ENCODE data around the gene MVP.

MVP gene

DNA sequence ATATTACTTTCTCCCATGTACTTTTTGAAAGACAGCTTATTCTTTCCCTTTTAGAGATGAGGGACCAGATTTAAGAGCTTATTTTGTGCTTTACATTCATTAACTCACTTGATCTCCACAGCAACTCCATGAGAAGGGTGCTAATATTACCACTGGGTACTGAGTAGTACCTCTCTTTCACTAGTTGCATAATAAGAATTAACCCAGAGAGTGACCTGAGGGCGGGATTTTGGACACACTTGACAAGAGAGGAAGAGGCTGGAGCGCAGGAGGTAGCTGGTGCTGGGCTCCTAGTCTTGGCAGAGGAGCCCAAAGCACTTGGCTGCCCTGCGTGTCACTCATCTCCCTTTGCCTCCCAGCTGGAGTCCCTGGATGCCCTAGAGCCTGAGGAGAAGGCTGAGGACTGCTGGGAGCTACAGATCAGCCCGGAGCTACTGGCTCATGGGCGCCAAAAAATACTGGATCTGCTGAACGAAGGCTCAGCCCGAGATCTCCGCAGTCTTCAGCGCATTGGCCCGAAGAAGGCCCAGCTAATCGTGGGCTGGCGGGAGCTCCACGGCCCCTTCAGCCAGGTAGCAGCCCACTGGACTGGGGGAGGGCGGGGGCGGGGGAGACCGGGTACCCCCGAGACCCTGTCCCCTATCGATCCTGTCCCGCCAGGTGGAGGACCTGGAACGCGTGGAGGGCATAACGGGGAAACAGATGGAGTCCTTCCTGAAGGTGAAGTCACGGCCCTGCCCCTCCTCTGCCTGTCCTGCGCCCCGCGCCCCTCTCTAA lies 15.6 kb upstream of the MVP start:
- DNase-seq (ENCODE audit: low read depth): no peak

GRCh38 chr16:29805232-29806098 lies 14.8 kb upstream of the MVP start:
- DNase-seq (ENCODE audit: low read depth): peak; percentile 96

DNA sequence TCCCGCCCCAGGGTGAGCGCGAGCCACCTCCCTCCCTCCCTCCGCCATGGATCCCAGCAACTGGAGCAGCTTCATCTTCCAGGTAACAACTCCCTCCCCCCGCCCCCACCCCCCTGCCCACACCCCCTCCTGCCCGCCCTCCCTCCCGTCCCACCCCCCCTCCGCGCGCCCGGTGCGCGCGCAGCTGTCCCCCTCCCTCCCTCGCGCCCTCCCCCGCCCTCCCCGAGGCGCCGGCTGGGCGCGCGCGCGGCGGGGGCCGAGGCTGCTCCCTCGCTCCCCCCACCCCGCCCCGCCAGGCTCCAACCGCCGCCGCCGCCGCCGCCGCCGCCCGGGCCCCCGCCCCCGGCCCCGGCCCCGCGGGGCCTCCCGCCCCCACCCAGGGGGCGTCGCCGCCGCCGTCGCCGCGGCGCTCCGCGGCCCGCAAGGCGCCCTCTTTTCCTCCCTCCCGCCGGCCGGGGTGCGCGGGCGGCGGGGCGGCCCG lies 14.1 kb upstream of the MVP start, which contains the start of gene MAZ:
MAZ (plus strand) TSS at position 431 of the 481 bp plus-strand sequence. CDS start 173 bp downstream, outside the sequence.
- peak; percentile 71 for DNase-seq (ENCODE audit: low read depth)

- peak; percentile 59 for DNase-seq (ENCODE audit: low read depth)
Observed at GRCh38 chr16:29806641-29807425, 13.4 kb upstream of the MVP start.

DNA sequence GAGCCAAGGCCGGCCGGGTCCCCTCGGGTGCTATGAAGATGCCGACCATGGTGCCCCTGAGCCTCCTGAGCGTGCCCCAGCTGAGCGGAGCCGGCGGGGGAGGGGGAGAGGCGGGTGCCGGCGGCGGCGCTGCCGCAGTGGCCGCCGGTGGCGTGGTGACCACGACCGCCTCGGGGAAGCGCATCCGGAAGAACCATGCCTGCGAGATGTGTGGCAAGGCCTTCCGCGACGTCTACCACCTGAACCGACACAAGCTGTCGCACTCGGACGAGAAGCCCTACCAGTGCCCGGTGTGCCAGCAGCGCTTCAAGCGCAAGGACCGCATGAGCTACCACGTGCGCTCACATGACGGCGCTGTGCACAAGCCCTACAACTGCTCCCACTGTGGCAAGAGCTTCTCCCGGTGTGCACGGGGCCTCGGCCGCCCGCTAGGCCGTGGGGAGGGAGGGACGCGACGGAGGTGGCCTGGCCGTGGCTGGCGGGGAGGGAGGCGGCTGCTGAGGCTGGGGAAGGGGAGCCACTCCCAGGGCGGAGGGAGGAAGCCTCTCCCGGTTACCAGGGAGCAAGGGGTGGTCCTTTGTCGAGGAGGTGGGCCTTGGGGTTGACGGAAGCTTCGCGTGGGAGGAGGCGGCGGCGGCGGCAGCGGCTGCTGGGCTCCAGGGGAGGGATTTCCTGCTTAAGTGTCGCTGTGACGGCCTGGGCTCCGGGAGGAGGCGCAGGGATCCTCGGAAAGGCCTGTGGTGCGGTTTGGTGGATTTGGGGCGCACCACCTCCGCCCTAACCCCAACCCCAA lies 12.6 kb upstream of the MVP start:
- peak; percentile 87 for DNase-seq (ENCODE audit: low read depth)

DNA sequence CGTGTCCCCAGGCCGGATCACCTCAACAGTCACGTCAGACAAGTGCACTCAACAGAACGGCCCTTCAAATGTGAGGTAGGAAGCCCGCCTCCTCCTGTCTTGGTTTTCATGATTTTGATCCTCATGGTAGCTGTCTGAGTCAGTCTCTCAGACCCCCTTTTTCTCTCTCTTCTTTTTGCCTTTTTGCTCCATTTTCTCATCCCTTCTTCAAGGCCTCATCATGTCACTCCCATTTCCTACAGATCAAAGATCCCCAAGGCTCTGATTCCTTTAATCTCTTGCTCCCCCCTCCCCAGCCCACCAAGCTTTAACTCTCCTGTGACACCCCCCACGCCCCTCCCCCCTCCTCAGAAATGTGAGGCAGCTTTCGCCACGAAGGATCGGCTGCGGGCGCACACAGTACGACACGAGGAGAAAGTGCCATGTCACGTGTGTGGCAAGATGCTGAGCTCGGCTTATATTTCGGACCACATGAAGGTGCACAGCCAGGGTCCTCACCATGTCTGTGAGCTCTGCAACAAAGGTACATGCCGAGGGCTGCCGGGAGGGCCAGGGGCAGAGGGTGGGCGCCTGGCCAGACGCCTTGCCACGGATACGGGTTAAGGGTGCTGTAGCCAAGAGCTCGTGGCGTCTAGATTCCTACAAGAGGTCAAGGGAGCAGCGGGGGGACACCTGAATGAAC lies 11.9 kb upstream of the MVP start:
- no peak for DNase-seq (ENCODE audit: low read depth)

GRCh38 chr16:29809031-29809747 lies 11.1 kb upstream of the MVP start:
- no peak for DNase-seq (ENCODE audit: low read depth)

DNA sequence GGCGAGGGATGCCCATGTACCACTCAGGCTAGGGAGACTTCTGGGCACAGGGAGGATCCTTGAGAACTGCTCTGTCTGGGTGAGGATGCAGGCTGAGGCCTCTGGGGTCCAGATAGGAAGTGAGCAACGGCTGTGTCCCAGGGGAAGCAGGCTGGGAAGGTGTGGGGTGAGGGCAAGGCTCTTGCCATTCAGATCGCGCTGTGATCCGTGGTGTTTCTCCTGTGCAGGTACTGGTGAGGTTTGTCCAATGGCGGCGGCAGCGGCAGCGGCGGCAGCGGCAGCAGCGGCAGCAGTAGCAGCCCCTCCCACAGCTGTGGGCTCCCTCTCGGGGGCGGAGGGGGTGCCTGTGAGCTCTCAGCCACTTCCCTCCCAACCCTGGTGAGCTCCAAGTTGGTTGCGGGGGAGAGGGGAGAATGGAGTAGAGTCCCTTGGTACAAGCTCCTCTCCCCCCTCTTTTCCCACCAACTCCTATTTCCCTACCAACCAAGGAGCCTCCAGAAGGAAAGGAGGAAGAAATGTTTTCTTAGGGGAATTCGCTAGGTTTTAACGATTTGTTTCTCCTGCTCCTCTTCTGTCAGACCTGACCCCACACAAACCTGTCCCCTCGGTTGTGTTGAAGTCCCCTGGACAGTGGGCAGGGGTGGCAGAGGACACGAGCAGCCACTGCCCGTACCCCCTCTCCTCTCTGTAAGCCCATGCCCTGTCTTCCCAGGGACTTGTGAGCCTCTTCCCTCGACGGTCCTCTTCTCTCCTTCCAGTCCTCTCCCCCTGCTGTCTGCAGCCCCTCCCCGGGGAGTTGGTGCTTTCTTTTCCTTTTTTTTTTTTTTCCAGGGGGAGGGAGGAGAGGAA lies 10.2 kb upstream of the MVP start:
- DNase-seq (ENCODE audit: low read depth): no peak

- DNase-seq (ENCODE audit: low read depth): no peak
Observed at GRCh38 chr16:29810699-29811169, 9.5 kb upstream of the MVP start.

DNA sequence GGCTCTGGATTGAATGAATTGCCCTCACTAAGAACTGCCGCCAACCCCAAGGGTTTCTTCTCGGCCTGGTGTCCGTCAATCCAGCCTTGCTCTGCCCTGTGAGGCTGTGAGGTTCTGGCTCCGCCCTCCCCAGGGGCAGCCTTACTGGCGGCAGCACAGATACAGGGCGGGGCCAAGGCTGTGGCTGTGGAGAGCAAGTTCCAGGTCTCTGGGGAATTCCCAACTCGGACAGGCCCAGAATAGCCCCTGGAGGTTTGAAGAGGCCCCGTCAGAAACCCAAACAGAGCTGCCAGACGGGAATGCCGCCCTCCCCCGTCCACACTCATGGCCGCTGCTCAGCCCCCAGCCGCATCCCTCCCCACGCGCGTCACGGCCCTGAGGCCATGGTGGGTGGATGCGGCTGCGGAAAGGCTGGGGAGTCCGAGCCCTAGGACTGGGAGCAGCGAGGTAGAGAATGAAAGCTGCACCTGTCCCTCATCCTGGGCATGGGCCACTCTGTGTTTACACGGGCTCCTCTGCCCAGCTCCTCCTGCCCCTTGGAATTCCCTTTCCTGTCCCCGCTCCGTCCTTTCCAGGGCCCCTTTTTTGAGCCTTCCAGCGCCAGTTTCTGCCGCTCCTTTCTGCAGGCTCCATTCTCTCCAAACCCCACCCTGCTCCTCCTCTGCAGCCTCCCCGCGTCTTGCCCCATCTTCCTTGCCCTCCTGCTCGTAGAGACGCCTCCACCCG lies 8.9 kb upstream of the MVP start:
- peak; percentile 69 for DNase-seq (ENCODE audit: low read depth)

GRCh38 chr16:29811896-29812665 lies 8.2 kb upstream of the MVP start, which contains the start of gene PRRT2:
Gene PRRT2 (plus strand): TSS chr16:29812193. CDS start chr16:29813055, 862 bp downstream.
- no peak for DNase-seq (ENCODE audit: low read depth)

DNA sequence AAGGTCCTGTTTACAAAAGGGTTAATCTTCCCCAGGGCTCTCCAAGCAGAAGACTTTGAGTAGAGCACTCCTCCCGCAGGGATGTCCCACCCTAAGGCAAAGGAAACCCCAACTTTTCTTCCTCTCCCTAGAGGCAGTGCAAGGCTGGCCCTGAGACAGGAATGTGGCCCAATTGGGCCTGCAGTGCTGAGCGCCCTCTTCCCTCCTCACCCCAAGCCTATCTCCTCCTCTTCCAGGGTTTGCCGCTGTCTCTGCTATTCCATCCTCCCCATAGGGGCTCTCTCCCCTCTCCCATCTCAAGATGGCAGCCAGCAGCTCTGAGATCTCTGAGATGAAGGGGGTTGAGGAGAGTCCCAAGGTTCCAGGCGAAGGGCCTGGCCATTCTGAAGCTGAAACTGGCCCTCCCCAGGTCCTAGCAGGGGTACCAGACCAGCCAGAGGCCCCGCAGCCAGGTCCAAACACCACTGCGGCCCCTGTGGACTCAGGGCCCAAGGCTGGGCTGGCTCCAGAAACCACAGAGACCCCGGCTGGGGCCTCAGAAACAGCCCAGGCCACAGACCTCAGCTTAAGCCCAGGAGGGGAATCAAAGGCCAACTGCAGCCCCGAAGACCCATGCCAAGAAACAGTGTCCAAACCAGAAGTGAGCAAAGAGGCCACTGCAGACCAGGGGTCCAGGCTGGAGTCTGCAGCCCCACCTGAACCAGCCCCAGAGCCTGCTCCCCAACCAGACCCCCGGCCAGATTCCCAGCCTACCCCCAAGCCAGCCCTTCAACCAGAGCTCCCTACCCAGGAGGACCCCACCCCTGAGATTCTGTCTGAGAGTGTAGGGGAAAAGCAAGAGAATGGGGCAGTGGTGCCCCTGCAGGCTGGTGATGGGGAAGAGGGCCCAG lies 7.3 kb upstream of the MVP start:
- DNase-seq (ENCODE audit: low read depth): no peak

- DNase-seq (ENCODE audit: low read depth): no peak
Observed at GRCh38 chr16:29813644-29814562, 6.4 kb upstream of the MVP start.

GRCh38 chr16:29814592-29814991 lies 5.7 kb upstream of the MVP start:
- DNase-seq (ENCODE audit: low read depth): no peak

DNA sequence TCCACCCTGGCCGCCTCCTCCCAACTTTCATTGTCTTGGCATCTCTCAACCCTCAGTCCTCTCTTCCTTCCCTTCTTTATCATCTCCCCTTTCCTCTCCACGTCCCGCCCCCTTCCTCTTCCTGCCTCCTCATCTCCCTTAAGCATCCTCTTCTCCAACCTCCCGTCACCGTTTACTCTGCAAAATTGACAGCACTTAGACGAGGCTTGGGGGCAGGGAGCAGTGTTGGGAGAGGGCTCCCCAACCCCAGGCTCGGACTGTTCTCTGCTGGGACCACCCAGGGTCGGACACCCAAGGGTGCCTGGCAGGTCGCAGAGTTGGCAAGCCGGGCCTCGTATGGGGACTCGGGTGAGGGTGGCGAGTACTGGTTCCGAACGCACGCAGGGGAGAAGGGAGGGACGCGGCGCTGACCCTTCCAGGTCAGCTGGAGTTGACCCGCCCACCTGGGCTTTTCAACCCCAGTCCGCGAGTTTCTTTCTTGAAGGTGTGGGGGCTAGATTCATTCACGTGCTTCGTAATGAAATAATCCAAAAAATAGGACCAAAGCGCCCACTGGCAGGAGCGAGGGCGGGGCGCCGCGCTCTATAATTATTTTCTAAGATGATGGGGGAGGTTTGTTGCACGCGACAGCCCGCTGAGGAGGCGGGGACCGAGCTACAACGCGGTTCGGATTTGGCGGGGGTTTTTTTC lies 5.1 kb upstream of the MVP start:
- DNase-seq (ENCODE audit: low read depth): no peak

Measured in activated T-cell treated with anti-CD3 and anti-CD28 coated beads for 24 hours (primary cell).